Dedifferentiated amniotic fluid mesenchymal stem cell (primary cell): ENCODE results near the gene NDUFAF8.
A peak's percentile ranks its signal among the peaks of the same experiment; 100 is the strongest.

Source experiments
- DNase-seq: peaks from one replicate; pipeline ENCODE4 v3.0.0-alpha.2; 2016; ENCODE audit errors: extremely low spot score

The NDUFAF8 gene

DNA sequence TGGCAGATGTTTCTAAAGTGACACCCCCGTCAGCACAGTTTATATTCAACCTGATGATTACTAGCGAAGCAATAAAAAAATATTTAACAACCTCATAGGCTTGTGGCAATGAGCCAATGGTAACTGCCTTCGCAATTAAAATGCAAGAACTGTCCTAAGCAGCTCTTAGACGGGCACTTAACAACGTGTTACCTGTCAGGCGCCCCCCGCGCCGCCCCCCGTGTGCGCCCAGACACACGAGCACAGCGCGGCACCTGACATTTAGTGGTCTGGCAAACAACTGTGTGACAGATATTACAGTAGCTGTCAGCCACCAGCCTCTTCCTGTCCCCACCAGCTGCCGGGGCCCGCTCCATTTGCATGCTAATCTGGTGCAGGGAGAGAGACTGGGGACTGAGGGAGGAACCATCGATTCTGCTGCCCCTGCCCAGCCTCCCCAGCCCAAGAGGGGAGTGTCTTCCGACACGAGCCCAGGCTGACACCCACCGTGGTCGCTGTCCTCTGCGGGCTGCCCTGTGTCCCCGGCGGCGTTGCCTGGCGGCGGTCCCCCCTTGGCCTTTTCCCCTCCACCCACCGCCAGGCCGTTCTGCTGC lies 12.7 kb downstream of the NDUFAF8 start:
- no peak for DNase-seq

DNA sequence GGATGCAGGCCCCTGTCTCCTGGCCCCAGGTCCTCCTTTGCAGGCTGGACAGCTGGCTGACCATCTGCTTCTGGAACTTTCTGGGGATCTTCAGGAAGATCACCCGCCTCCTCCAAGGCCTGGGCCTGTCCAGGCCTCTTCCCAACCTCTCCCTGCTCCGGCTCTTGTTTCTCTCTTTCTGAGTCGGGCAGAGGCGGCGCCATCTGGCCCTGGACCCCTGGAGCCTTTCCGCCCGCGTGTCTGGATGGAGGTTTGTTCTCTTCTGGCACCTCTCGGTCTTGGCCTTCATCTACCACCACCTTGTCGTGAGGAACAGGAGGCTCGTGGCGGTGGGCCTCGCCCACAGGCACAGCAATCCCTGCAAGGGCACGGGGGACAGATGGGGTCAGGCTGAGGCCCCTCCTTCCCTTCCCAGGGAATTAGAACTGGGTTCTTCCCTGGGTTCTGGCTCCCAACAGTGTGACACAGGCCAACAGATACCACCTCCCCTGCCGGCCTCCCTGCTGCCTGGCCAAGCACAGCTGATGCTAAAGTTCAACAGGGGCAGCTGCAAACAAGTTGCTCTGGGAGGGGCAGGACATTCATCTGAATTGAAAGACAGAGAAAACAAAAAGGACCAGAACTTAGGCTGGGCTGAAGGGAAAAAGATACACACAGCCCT lies 13.3 kb downstream of the NDUFAF8 start:
- no peak for DNase-seq

DNA sequence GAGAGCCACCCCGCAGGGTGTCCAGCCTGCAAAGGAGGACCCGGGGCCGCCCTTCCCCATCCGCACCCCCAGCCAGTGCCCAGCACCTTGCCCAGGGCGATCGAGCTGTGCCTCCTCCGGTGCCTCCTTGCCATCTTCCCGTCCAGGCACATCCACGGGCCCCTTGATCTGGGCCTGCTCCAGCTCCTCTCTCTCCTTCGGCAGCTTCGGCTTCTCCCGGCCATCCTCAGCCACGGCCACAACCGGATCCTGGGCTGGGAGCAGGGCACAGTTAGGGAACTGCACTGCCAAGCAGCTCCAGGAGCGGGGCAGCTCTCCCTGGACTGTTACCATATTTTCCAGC lies 13.8 kb downstream of the NDUFAF8 start:
- no peak for DNase-seq

DNA sequence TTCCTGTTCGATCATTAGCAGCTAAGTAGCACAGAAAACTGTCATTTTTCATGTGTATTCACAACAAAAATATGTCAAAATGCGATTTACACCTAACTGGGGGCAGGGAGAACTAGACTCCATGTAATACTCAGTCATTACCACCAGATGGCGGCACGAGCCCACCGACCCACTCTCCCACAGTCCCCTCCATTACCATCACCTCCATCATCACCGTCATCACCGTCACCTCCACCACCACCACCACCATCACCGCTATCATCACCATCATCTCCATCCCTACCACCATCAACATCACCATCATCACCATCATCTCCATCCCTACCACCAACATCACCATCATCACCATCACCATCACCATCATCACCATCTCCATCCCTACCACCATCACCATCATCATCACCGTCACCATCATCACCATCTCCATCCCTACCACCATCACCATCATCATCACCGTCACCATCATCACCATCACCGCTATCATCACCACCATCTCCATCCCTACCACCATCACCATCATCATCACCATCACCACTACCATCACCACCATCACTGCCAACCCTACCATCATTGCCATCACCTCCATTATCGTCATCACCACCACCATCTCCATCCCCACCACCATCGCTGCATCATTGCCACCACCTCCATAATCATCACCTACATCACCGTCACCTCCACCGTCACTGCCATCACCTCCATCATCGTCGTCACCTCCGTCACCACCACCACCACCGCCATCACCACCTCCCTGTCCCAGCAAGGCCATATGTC lies 14.4 kb downstream of the NDUFAF8 start:
- peak; percentile 30 for DNase-seq

DNA sequence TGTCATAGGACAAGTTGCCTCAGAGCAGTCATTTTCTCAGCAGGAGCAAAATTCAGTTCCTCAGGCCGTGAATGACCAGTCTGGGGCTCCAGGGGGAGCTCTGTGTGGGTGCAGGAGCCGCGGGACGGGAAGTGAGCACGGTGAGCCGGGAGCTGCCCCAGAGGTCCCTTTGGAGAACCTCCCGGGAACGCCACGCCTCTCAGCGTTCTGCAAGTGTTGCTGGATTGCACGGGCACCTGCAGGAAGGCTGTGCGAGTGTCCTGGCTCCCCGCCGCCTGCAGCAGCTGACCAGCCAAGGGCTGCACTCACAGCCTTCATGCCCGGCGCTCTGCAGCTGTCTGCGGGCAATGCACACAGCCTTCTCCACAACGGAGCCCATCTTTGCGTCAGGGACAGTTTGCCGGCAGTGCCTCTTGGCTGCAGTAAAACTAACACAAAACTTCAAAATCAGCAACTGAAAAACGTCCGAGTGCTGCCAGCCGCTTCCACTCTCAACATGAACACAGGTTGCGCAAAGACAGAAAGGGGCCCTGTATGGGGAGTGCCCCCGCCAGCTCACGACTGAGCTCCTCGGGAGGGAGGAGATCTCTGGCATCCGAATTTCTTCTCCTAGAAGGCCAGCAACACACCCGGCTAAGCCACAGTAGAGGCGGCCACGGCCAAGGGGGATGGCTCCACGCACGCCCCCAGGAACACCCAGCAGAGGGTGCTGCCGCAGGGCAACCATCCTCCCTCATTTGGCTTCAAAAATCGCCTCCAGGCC lies 16.0 kb downstream of the NDUFAF8 start:
- peak; percentile 28 for DNase-seq

DNA sequence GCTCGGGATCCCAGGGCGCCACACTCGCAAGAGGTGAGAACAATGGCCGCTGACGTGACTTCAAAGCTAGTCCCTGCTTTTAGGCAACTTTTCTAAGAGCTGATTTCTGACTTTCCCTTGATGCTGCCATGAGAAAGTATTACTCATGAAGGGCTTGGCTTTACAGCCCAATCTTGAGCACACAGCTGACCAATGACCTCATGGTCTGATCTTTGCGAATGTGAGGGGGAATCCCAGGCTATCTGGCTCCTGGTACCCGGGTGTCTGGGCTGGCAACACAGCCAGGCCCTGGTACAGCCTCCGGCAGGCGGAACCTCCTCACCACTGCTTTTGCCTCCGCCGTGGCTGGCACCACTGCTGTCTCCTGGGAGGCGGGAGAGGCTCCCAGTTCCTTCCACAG lies 17.5 kb downstream of the NDUFAF8 start:
- no peak for DNase-seq

DNA sequence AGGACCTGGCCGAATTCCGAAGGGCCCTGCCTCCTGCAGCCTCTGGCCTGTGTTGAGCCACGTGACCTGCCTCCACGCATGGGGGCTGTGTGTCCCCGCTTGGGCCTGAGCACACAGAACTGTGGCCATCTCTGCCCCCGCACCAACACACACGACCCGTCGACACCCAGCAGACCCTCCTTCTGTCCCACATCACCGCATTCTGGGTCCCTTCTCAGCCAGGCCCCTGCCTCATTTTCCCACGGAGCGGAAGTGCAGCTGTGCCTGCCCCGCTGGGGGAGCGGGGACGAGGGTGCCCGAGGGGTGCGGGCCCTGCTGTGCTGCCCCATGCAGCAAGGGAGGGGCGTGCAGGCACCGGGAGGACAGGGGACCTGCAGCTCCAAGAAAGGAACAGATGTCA lies 18.4 kb downstream of the NDUFAF8 start:
- no peak for DNase-seq

DNA sequence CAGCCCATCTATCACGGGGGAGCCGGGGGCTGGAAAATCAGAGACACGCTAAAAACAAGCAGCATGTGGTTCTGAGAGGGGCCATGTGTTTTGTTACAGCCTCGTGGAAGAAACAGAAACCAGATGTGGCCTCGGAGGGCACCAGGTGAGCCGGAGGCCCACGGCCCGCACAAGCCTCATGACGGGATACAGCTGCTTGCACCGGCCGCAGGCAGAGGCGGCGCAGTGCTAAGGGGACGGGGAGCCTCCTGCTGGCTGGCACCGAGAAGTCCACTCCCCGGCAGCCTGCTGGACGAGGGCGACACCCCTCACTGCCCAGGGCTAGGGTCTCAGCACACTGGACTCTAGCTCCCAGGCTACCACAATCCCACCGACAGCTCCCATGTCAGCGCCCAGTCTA lies 19.2 kb downstream of the NDUFAF8 start:
- no peak for DNase-seq

DNA sequence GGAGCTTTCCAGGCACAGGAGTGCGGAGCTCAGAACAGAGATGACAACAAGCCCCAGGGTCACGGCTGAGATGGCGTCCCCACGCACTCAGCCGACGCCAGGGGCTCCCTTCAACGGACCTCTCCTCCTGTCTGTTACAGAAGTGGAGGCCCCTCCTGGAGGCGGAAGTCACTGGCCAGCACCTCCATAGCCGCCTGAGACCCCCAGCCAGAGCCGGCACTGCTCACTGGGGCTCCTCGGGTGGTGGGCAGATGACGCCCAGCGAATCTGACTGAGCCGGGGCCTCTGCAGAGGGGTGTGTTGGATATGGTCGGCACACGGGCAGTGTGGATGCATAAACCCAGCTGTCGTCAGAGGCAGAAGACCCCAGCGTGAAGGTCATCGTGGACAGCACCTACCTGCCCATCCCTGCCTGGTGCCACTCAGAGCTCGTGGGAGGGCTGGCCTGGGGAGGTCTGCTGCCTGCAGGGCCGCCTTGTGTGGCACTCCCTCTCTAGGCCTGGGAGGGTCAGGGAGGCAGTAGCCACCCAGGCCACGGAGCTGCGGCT lies 20.0 kb downstream of the NDUFAF8 start:
- DNase-seq, result no peak

DNA sequence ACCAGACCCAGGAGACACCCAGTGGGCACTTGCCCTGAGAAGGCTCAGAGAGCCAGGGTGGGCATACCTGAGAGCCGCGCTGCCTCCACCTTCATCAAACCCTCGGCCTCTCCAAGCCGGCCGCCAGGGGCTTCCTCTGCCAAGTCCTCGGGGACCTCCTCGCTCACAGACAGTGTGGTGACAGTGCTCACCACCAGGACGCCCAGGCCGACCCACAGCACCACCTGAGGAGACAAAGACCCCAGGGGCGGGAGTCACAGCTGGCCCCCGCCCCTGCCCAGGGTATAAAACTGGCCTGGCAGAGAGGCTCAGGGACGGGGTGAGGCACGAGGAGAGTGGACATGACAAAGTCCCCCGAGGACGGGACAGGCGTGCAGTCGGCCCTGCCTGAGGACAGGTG lies 21.1 kb downstream of the NDUFAF8 start:
- no peak for DNase-seq

DNA sequence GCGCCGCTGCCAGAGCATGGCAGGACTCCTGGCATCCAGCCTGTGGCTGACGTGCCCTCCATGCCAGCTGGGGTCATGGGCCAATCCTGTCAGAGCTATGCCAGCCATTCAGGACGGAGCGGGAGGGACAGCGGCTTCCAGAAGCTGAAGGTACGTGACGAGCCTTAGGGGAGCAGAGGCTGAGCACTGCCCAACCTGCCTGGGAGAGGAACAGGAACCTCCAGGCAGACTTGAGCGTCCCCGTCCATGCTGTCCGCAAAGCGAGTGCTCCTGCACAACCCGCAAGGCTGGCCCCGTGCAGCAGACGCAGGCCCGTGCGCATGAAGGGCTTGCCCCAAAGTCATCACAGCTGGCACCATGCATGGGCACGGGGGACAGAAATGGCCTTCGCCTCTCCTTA lies 21.5 kb downstream of the NDUFAF8 start:
- no peak for DNase-seq

DNA sequence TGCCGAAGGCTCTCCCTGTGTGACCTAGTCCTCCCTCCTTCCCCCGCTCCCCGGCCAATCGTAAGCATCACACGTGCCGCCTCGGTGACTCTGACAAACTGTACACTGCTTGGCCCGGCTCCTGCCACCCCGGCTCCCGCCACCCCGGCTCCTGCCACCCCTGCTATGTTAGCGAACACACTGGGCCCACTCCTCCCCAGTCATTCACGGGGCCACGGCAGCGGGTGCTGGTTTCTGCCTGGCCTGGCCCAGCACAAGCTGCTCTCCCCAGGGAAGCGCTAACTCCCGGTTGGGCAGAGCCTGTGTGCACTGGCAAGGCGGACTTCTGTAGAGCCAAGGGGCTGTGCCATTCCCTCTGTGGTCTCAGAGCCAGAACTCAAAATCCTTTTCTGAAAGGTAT lies 22.0 kb downstream of the NDUFAF8 start:
- no peak for DNase-seq

DNA sequence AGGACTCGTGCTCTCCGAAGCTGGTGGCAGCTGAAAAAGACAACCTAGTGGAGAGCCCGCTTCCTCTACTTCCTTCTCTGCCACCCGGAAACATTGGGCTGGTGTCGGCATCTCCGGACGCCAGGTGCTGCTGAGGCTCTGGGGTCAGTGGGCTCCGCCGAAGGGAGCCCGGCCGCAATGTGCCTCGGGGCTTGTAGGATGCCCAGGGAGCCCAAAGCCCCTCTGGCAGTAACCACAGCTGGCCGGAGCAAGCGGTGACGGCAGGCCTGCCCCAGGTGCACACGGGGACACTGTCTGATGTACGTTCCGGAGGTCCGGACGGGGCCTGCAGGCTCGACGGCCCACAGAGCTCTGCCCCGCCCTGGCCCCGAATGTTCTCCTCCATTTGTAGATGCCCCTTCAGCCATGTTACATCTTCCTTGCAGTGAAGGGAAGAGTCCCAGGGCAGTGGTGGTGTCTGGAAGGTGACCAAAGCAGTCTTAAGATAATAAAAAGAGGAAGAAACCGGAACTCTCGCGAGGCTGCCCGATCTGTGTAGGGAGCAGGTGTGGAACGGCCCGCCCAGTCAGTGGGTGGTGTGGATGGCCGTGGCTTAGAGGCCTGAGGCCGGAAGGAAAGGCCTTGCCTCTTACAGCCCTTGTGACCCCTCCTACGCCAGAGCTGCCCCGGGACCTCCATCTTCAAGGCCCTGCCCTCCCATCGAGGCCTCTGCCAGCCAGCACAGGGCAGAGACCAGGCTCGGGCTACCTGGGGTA lies 22.6 kb downstream of the NDUFAF8 start:
- no peak for DNase-seq

DNA sequence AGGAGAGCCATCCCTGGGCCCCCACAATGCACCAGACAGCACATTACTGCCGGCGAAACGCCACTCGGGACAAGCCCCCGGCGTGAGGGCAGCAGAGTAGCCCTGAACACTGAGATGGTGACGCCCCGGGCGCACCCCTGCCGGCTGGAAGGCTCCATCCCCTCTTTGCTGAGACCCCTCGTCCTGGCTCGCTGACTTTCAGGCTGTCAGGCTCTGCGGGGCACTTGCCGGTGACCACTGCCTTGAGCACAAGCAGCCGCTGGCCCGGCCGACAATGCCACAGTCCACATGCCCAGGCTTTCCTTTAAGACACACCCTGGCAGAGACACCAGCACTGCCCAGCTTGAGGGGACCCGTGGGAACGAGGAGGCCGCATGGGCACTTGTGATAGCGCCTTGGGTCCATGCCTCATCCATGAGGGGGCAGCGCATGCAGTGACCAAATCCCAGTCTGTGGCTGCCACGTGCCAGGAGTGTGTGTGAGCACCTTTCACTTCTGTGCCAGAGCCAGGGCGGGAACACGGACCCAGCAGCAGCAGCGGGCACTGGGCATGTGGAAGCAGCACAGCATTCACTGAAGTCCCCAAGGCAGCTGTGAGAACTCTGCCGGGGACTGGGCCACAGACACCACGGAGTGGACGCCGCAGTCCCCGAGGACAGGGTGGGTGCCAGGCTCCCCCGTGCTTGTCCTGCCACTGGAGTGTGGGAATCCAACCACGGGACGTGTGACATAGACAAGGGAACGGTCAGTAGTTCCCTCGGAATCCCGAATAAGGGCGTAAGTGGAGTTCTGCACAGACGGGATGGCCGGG lies 24.5 kb downstream of the NDUFAF8 start:
- no peak for DNase-seq

DNA sequence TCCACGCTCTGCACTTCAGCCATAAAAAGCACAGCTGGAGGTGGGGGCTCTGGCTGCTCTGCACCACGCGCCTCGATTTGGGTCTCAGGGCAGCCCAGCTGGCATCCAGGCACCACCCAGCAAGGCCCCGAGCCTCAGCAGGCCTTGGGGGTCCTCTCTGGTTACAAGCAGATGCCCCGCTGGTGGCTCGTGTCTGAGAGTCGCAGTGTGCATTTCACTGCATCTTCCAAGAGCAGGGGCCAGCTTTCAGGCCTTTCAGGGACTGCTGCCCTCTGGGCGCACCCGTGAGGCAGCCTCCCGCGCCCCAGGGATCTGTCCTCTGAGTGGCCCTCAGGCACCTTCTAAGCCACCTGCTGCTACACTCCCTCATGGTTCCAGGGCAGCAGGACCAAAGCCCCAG lies 25.5 kb downstream of the NDUFAF8 start:
- no peak for DNase-seq

DNA sequence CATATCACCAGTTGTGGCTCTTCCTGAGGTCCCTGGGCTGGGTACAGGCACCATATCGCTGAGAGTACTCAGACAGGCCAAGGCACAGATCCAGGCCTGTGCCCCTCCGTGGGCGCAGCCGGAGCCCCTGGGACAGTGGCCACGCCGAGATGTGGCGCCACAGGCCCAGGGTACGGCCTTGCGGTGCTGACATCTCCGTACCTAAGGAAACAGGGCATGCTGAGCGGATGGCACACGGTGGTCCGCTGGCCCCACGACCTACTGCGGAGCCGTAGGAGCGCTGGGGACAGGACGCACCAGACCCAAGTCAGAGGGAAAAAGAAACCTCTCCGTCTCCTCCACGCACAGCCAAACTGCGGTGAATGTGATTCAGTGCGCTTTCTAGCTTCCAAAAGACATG lies 26.5 kb downstream of the NDUFAF8 start:
- DNase-seq, result no peak

DNA sequence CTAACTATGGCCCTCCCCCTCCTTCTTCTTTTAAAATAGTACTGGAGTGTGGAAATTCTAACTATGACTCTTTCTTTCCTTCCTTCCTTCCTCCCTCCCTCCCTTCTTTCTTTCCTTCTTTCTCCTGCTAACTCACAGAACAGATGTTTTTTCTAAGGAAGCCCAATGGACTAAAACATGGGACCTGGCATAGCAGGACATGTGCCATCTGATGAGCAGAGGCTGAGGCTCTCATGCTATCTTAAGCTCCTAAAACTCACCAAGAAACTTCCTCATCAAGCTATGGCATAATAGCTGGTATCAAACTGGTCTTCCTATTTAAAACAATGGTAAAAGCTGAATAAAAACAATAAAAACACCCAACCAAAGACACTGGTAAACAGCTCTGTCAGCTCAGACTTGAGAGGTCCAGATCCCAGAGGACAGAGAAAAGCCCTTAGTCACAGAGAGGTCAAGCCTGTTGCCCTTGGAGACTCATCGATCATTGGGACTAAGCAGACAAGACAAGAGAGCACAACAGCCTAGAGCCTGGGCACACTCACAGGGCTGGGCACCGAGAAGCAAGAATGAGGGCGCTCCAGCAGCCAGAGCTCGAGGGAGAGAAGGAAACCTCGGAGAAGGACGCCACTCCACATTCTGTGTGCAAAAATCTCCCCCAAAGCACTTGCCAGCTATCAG lies 28.4 kb downstream of the NDUFAF8 start:
- no peak for DNase-seq

DNA sequence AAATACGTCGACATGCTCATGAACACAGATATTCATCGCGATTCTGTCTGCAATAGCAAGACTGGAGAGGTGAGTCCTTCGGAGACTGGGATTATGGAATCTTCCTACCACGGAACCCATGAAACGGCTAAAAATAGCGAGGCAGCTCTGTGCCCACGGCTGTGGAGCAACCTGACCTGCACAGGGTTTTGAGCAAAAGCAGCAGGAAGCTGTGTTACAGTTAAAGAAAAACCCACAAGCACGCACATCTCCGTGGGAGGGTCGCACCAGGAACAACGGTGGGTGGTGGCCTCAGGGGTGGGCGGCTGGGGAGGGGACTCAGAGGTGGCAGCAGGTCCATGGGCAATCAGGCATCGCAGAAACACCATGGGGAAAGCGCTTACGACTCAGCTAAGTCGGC lies 31.2 kb downstream of the NDUFAF8 start:
- DNase-seq, result no peak

DNA sequence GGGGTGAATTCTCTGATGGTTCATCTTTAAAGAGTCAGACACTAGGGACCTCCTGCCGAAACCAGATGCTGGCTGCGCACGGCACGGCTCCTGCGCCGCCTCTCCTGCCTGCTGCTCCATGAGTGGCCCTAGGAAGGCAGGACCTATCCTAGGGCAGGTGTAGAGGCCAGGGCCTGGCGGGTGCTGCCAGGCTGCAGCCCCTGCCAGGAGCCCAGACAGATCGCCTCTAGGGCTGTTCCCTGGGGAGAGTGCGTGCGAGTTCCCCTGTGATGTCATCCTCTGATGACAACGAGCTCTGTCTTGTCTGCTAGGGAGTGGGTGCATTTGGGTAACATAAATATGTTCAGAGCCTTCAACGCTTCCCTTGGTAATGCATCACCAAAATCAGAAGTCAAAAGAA lies 32.1 kb downstream of the NDUFAF8 start:
- no peak for DNase-seq

DNA sequence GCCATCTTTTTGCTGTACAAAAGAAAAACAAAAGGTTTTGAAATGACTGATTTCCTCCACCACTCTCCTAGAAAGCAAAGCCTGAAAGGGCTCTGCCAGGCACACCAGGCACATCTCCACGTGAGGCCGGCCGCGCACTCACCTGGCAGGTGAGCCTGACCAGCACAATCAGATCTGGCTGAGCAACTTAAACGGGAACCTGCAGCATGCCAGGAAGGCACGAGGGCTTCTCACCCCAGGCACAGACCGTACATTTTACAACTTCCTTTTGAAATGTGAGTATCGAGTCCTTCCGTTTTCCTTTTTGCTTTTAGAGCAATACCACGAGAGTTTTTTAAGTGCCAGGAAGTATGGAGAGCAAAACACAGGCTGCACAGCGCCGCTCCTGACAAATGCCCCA lies 33.5 kb downstream of the NDUFAF8 start:
- no peak for DNase-seq
